HEK293 (cell line): ENCODE results near the gene MSRB1.
"Not testable (repeated sequence)": the region's sequence is repeated elsewhere in the genome, so short reads cannot be mapped to it uniquely, and the experiment has no call there.

ENCODE experiments used
- CTCF ChIP-seq: fragments of 450-650 bp; formaldehyde crosslinking; IDR thresholded peaks from 2 replicates; pipeline ENCODE4 v1.5.1; 2016; ENCODE audit warnings: missing biosample characterization, missing genetic modification characterization
- GLI4 ChIP-seq: fragments of 450-650 bp; formaldehyde crosslinking; IDR thresholded peaks from 2 replicates; pipeline ENCODE4 v1.5.1; 2016; ENCODE audit warnings: missing biosample characterization, missing genetic modification characterization
- SP7 ChIP-seq: fragments of 450-650 bp; formaldehyde crosslinking; IDR thresholded peaks from 2 replicates; pipeline ENCODE4 v1.5.1; 2016; ENCODE audit warnings: missing biosample characterization, missing genetic modification characterization
- ZBTB7A ChIP-seq: fragments of 450-650 bp; formaldehyde crosslinking; IDR thresholded peaks from 2 replicates; pipeline ENCODE4 v1.5.1; 2016; ENCODE audit warnings: low read depth, missing biosample characterization, missing genetic modification characterization
- ZNF140 ChIP-seq: fragments of 450-650 bp; formaldehyde crosslinking; IDR thresholded peaks from 2 replicates; pipeline ENCODE4 v1.5.1; 2016; ENCODE audit warnings: missing biosample characterization, missing genetic modification characterization
- ZNF266 ChIP-seq: fragments of 450-650 bp; formaldehyde crosslinking; IDR thresholded peaks from 2 replicates; pipeline ENCODE4 v1.5.1; 2016; ENCODE audit warnings: missing biosample characterization, missing genetic modification characterization, low read depth
- ZNF274 ChIP-seq, 2 experiments: fragments of 200-500 bp in 1 of 2; fragments of 450-650 bp in 1 of 2; sonication (Bioruptor generic) in 1 of 2; formaldehyde crosslinking in 1 of 2; IDR thresholded peaks; 2 replicates each; pipeline versions ENCODE4 v1.5.1 to v1.6.1; 2014 to 2016; ENCODE audit warnings: borderline replicate concordance in 1 of 2, inconsistent platforms in 1 of 2, low read length in 1 of 2, missing biosample characterization in 1 of 2, missing genetic modification characterization in 1 of 2
- ZNF292 ChIP-seq: fragments of 450-650 bp; formaldehyde crosslinking; IDR thresholded peaks from 2 replicates; pipeline ENCODE4 v1.5.1; 2016; ENCODE audit warnings: low read depth, missing biosample characterization, missing genetic modification characterization, borderline replicate concordance
- ZNF529 ChIP-seq: fragments of 450-650 bp; formaldehyde crosslinking; IDR thresholded peaks from 2 replicates; pipeline ENCODE4 v1.5.1; 2017; ENCODE audit warnings: missing genetic modification characterization, missing biosample characterization; ENCODE audit not compliant: insufficient replicate concordance

GRCh38 chr16:1920122-1920521 is 22.9 kb downstream of the MSRB1 start:
- TF ChIP-seq ZNF274 (IDR thresholded peaks at IDR 0.05; ENCODE audit: low read length); ZNF274 (tag by site-specific recombination; IDR thresholded peaks at IDR 0.05; ENCODE audit: borderline replicate concordance); CTCF (tag by site-specific recombination); GLI4; ZNF140 (tag by site-specific recombination); ZNF529 (tag by site-specific recombination); ZNF266 (tag by site-specific recombination); SP7 (tag by site-specific recombination); ZBTB7A (tag by site-specific recombination); ZNF292 (tag by site-specific recombination): not testable (repeated sequence)
